GM12865 (cell line): ENCODE measurements around the gene SLCO3A1.

ENCODE experiments used
- DNase-seq: peaks from one replicate; pipeline ENCODE4 v3.0.0; 2010; ENCODE audit warnings: low read depth
- H3K4me3 ChIP-seq: 2 replicates; pipeline ENCODE4 v1.5.1; 2011; ENCODE audit warnings: mild to moderate bottlenecking, low read depth, low read length, control low read depth
- CTCF ChIP-seq: IDR thresholded peaks from 2 replicates; pipeline ENCODE4 v1.5.1; 2011; ENCODE audit warnings: low read length, control low read depth, low read depth, inconsistent platforms; ENCODE audit not compliant: insufficient read depth; ENCODE audit errors: missing control alignments

The SLCO3A1 gene

DNA sequence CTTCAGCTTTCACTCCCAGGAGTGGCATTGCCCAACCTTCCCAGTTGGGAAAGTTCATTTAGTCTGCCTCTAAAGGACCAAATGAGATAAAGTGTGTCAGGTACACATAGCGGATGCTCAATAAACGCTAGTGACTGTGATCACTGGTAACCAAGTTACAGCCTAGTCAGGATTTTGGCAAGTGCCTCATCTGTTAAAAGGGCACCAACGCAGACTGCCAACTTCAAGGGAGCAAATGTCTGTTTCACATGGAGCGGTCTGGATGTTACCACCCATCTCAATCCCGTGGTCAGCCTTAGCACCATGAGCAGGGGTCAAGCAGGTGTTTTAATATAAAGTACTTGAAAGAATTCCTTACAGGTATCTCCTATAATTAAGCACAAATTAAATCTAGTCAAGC, 22.7 kb downstream of the SLCO3A1 start:
- TF ChIP-seq CTCF, result no peak
- no peak for DNase-seq
- H3K4me3 ChIP-seq, result no peak overlapping the region

- no peak for DNase-seq
- no peak for TF ChIP-seq CTCF
Observed at GRCh38 chr15:91878319-91878870, 24.9 kb downstream of the SLCO3A1 start.

DNA sequence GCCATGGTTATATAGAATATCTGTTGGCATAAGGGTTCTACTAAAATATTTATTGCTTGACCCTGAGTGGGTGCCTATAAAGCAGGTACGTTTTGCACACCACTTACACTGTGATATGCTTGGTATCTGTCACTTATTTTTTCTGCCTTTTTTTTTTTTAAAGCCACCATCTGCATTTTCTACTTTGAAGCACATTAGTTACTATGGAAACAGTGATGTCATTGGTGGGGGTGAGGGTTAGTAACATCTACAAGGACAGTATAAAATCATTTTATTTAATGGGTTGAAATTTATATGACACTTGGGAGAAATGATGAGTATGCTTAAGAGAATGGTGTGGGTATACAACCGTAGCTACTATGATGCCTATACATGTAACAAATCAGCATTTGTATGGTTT, 25.6 kb downstream of the SLCO3A1 start:
- no peak for DNase-seq
- H3K4me3 ChIP-seq, result no peak overlapping the region
- no peak for TF ChIP-seq CTCF

More at GRCh38 chr15:91878319-91878870, 24.9 kb downstream of the SLCO3A1 start:
- H3K4me3 ChIP-seq, result no peak overlapping the region

DNA sequence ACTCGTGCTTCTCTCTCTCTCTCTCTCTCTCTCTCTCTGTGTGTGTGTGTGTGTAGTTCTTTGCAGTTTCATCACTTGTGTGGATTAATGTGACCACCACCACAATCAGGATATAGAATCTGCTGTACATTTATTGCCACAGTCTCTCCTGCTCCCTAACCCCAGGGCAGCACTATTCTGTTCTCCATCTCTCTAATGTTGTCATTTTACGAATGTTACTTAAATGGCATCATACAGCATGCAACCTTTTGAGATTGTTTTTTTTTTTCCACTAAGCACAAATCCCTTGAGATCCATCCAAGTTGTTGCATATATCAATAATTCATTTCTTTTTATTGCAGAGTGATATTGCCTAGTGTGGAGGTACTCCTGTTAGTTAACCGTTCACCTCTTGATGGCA, 26.9 kb downstream of the SLCO3A1 start:
- TF ChIP-seq CTCF, result no peak
- no peak overlapping the region for H3K4me3 ChIP-seq
- DNase-seq, result no peak

DNA sequence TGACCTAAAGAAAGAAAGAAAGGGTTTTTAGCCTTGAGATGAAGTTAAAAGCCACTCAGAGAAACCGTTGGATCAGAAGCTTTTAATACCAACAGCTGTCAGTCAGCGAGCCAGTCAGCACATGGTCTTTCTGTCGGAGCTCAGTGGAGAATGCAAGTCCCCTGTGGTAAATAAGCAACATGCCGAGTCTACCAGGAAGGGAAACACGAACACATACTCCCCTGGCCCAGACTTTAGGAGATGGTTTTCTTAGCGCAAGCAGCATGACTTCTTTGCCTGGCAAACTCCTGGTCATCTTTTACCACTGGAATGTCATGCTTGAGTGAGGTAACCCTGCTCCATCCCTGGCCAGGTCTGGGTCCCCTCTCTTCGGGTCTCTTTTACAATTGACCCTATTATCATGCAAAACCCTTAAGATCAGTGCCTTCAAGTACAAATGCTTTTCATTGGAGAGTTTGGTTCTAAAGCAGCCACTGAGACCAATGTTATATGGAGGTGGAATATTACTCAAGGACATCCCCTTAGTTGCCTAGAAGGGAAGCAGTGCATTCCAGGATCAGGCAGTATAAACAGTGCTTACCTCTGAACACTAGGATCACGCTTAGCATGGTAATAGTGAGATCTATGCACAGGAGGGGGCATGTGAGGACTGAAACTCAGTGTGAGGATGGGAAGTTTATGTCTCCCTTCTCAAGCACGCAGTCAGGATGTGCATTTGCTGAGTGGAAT, 28.2 kb downstream of the SLCO3A1 start:
- H3K4me3 ChIP-seq, result no peak overlapping the region
- TF ChIP-seq CTCF, result no peak
- DNase-seq, result no peak

- no peak overlapping the region for H3K4me3 ChIP-seq
- no peak for TF ChIP-seq CTCF
- no peak for DNase-seq
Observed at GRCh38 chr15:91882858-91883586, 29.5 kb downstream of the SLCO3A1 start.
